ENCODE data around the gene OR2T1.

The OR2T1 gene

GRCh38 chr1:248402748-248403147, at the start of gene OR2T1:
Gene OR2T1, plus strand, starts transcription at chr1:248403048. Its CDS starts 3,100 bp downstream, at chr1:248406148.
- H3K4me3 ChIP-seq (ENCODE audit: low read length), result no peak within 1 kb of the TSS
- TF ChIP-seq CTCF (conservative IDR thresholded peaks at IDR 0.05; ENCODE audit: low read length), result no peak
- DNase-seq (ENCODE audit: low read depth), result no peak

GRCh38 chr1:248359415-248359814, 43.4 kb upstream of the OR2T1 start:
- no peak for DNase-seq (ENCODE audit: low read depth)
- no peak overlapping the region for H3K4me3 ChIP-seq (ENCODE audit: low read length)
- no peak for TF ChIP-seq CTCF (conservative IDR thresholded peaks at IDR 0.05; ENCODE audit: low read length)

- no peak within 1 kb of the TSS for H3K4me3 ChIP-seq (ENCODE audit: low read length)
- TF ChIP-seq CTCF (conservative IDR thresholded peaks at IDR 0.05; ENCODE audit: low read length), result no peak
- DNase-seq (ENCODE audit: low read depth), result no peak
Measured at GRCh38 chr1:248361121-248361715, 41.6 kb upstream of the OR2T1 start, which contains the start of gene OR2T4. Gene OR2T4, plus strand, starts transcription at chr1:248361665. Its CDS starts 0 bp downstream, at chr1:248361665.

GRCh38 chr1:248366609-248367008, 36.2 kb upstream of the OR2T1 start:
- no peak overlapping the region for H3K4me3 ChIP-seq (ENCODE audit: low read length)
- TF ChIP-seq CTCF (conservative IDR thresholded peaks at IDR 0.05; ENCODE audit: low read length), result no peak
- DNase-seq (ENCODE audit: low read depth), result no peak

GRCh38 chr1:248372394-248372793, 30.5 kb upstream of the OR2T1 start:
- no peak overlapping the region for H3K4me3 ChIP-seq (ENCODE audit: low read length)
- no peak for DNase-seq (ENCODE audit: low read depth)
- TF ChIP-seq CTCF (conservative IDR thresholded peaks at IDR 0.05; ENCODE audit: low read length), result no peak

GRCh38 chr1:248373761-248374160, 29.1 kb upstream of the OR2T1 start:
- H3K4me3 ChIP-seq (ENCODE audit: low read length), result no peak overlapping the region
- no peak for DNase-seq (ENCODE audit: low read depth)
- no peak for TF ChIP-seq CTCF (conservative IDR thresholded peaks at IDR 0.05; ENCODE audit: low read length)

GRCh38 chr1:248375446-248375845, 27.4 kb upstream of the OR2T1 start, which contains the start of gene OR2T6:
Gene OR2T6, plus strand, starts transcription at chr1:248375746. Its CDS starts 11,863 bp downstream, at chr1:248387609.
- no peak for TF ChIP-seq CTCF (conservative IDR thresholded peaks at IDR 0.05; ENCODE audit: low read length)
- no peak within 1 kb of the TSS for H3K4me3 ChIP-seq (ENCODE audit: low read length)
- DNase-seq (ENCODE audit: low read depth), result no peak
